GM21390 (cell line): ENCODE data around the gene GHRL.

Experiments
- ATAC-seq: cut with Tn5 transposase; IDR thresholded peaks from one replicate; pipeline ENCODE4 v1.9.1; 2021; ENCODE audit not compliant: unreplicated experiment

Gene GHRL

DNA sequence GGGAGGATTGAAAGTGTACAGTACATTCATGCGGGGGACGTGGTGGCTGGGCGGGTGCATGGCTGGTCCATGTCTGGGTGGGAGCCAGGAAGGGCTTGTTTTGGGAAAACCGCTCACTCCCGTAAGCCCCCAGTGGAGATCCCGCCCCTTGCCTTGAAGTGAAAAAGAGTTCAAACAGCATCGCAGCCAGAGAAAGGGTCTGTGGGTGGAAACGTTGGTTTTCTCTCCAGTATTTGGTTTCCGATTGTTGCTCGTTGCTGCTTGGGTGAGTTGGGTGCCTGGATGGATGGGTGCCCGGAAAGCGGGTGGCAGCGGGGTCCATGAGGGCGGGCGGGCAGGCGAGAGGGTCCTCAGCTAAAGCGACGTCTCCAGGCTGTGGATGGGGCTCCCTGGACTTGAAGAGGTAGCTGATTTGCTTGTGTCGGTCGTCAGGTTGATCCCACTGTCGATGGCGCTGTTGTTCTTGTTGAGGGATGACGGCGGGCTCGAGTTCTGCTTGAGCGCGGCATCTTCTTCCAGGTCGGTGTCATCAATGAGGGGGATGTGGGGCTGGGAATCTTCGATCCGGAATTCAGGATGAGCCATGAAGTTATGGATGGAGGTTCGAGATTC, 35.8 kb upstream of the GHRL start:
- no peak for ATAC-seq

DNA sequence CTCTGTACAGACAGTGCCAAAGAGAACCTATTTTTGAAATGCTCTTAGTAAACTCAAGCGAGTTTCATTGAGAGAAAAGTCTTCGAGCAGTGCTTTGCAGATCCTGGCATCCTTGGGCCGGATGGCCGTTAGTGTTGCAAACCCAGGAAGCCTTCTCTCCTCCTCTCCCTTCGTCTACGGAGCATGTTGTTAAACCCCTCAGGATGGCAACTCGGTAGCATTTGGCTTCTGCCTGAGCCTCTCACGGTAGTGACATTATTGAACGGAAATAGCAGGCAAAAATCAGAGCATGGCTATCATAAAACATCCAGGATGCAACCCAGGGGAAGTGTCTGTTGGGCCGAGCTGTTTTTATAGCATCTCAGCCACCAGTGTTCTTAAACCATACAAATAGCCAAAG, 34.8 kb upstream of the GHRL start:
- no peak for ATAC-seq

DNA sequence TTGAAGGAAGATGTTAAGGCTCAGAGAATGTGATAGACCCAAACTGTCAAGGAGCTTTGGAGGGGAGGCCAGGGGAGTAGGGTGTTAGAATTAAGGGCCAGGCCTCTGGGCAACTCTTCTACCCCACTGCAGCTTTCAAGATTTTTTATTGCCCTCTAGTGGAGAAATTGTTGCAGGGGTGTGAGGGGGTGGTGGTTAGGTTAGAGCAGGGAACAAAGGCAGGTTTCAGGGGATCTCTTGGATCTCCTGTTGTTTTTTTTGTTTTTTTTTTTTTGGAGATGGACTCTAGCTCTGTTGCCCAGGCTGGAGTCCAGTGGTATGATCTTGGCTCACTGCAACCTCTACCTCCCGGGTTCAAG, 29.6 kb upstream of the GHRL start:
- no peak for ATAC-seq

GRCh38 chr3:10321630-10322351, 29.0 kb upstream of the GHRL start:
- ATAC-seq: no peak

GRCh38 chr3:10320320-10320677, 27.6 kb upstream of the GHRL start:
- no peak for ATAC-seq

- no peak for ATAC-seq
Measured at GRCh38 chr3:10319804-10320203, 27.1 kb upstream of the GHRL start.

- ATAC-seq: no peak
Measured at GRCh38 chr3:10319251-10319650, 26.5 kb upstream of the GHRL start.

DNA sequence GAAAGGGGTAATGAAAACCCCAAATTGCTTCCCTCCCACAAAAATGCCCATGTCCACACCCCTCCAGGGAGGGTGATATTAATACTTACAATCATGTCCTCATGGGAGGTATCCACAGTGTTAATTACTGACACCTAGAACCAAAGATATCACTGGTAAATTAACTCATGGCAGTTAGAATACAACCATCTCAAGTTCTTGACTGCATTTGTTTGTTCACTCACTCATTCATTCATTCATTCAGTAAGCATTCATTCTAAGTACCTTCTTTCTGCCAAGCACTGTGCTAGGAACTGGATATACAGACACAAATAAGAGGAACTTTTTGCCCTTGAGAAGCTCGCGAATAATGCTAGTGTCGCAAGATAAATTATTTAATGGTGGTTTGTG, 25.2 kb upstream of the GHRL start:
- ATAC-seq: no peak

- ATAC-seq: no peak
Measured at GRCh38 chr3:10317311-10317960, 24.7 kb upstream of the GHRL start.

DNA sequence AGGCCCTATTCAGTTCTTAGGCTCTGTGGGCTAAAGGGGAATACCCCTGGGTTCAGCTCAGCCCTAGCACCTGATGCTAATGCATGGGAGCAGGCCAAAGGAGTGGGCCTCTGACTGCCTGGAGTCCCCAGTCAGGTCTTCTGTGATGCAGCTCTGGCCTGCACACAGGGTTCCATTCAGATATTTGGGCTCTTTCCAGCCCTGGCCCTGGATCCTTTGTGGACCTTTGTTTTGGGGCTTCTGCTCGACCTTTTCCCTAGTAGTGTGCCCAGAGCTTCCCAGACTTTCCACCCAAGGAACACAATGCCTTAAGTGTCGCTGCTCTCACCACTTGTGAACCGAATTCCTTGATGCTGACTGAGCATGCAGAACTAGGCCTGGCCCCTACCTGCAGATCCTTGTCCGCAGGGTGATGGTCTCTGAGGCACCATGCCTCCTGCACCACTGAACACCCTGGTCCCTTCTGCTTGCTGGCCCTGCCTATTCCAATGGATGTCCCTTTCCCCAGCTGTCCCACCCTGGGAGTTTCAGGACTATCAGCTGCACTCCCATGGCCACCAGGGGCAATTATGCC, 23.1 kb upstream of the GHRL start:
- no peak for ATAC-seq

DNA sequence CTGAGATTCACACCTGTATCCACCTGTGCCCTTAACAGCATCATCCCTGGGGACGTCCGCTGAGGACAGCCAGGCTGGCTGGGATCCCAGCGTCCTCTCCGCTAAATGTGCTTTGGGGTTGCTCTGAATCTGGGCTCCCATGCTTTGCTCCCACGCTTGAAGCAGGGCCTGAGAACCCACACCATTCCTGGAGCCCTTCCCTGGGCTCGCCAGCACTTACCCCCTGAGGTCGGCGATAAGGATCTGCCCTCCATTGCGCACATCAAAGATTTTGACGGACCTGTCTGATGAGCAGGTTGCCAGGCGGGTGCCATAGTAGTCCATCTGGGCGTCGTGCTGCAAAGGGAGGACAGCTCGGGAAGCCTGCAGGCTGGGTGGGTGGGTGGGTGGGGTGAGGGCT, 22.4 kb upstream of the GHRL start:
- ATAC-seq: no peak

DNA sequence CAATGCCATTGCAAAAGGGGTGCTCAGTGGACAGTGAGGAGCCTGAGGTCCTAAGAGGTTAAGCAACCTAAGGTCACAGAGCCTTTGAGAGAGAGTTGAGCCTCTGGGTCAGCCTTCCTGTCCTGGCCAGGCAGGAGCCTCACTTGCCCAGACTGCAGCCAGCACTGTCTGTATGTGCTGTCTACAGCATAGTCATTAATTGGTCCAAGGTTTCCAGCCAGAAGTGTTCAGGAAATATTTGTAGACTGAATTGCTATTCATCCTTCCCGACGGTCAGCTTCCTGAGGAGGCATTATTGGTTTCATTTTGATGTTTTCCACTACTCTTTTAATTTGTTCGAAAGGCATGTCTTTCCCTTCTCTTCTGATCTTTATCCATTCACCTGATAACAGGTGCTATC, 20.1 kb upstream of the GHRL start:
- no peak for ATAC-seq

DNA sequence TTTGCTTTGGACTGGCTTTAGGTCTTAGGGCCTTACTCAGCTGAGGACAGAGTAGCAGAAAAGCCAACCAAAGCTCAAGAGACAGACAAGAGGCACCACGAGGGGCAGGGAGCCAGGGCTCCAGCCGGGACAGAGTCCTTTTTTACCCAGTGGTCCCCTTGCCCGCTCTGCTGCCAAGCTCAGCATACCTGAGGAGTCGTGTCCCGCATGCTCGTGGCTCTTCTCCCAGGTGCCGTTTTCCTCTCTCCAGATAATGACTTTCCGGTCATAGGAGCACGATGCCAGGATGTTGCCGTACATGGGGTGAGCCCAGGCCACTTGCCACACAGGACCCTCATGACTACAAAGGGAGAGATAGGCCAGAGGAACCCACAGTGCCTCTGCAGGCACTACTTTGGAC, 19.6 kb upstream of the GHRL start:
- ATAC-seq: no peak

DNA sequence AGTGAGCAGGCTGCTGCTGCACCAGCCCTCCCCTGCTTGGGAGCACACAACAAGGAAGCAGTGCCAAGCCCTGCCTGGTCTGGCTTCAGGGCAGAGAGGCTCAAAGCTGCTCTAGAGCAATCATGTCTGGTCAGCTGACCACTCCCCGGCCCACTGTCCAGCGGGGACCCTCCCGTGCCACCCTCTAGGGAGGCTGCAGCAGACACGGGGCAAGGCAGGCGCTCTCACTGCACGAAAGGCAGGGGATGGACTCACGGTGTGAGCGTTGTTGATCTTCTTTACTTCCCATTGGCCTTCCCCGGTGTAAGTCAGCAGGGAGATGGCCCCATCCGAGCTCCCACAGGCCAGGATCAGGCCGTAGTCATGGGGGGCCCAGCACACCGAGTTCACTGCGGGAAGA, 19.0 kb upstream of the GHRL start:
- ATAC-seq: no peak

DNA sequence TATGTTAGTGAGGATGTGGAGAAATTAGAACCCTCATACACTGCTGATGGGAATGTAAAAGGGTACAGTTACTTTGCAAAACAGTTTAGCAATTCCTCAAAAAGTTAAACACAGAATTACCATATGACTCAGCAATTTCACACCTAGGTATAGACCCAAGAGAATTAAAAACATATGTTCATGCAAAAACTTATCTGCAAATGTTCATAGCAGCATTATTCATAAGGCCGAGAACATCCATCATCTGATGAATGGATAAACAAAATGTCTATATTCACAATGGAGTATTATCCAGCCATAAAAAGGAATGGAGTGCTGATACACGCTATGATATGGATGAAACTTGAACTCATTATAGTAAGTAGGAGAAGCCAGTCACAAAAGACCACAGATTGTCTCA, 17.8 kb upstream of the GHRL start:
- no peak for ATAC-seq

- ATAC-seq: no peak
Measured at GRCh38 chr3:10309736-10310135, 17.0 kb upstream of the GHRL start.

GRCh38 chr3:10308678-10309077, 15.9 kb upstream of the GHRL start:
- ATAC-seq: no peak

DNA sequence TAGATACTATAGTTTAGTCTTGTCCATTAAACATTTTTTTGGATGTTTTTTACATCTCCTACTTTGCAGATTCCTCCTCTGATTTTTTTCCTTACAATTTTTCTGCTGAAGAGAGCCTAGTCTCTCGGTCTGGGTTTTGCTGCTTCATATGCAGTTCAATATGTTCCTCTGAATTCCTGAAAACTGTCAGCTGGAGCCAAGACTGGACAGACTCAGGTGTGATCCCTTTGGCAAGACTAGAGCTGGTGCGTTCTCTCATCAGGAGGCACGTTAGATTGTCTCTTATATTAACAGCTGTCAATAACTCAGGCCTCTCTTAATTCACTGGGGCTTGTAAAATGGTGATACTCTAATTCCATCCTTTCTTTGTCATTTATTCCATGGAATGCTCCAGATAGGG, 13.4 kb upstream of the GHRL start:
- no peak for ATAC-seq

- ATAC-seq: no peak
Measured at GRCh38 chr3:10305331-10305902, 12.7 kb upstream of the GHRL start.

DNA sequence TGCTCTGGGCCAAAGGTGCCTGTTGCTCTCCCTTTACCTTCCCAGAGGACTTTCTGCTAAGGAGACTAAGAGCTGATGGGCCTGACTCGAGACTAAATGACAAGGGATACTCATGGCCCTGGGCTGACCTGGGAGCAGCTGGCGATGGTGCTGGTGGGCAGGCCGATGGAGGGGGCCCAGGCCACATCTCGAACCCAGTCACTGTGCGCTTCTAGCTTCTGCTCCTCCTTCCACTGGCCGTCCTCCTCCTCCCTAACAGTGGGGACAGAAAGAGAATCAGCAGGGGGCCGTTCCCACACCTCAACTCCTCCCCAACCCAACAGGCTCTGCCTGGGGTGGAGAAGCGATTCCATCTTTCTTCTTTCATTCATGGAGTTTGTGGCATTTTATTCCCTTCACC, 12.2 kb upstream of the GHRL start:
- no peak for ATAC-seq

DNA sequence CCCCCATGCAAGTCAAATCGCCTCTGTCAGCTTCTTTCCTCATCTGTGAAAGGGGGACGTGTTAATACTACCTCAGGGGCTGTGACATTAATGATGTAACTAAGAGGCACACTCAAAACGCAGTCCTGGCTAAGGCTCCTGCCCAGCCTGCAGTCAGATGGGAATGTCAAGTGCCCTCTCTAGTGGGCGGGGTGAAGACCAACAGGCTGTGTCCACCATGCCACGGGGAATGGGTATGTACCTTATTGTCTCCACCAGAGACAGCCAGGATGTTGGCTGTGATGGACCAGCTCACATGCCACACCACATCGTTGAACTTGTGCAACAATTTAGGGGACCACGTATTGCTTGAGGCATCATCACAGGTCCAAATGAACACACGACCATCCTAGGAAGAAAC, 11.0 kb upstream of the GHRL start:
- no peak for ATAC-seq

- ATAC-seq: no peak
Measured at GRCh38 chr3:10303105-10303504, 10.4 kb upstream of the GHRL start.
